ENCODE results near the gene FIGLA. TPM values are rescaled to one million over a fixed set of nuclear protein-coding genes. Genes with fewer than 3 reads are reported as not detected.
"Not testable (repeated sequence)": the region's sequence is repeated elsewhere in the genome, so short reads cannot be mapped to it uniquely, and the experiment has no call there.

FIGLA gene
- total RNA-seq, 1 donor from 2014 or later: not detected

DNA sequence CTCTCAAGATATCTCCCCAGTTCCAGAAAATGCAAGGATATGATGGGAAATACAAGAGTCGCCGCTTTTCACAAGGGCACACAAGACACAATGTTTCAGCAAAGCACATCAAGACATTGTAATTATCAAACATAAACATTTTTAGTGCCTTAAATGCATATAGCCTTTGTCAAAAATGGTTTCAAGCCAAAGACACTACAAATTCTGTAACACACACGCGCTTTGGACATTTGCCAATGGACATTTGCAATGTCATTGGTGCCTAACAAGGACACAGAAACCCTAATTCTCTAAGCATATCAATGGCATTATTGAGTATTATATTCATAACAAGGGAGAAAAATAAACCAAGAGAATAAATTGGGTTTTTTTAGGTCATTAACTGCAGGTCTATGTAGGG is 38.6 kb downstream of the FIGLA start:
- intact Hi-C loops (cut with DNase I): no loop called here
- no peak for DNase-seq (ENCODE audit: low spot score)

DNA sequence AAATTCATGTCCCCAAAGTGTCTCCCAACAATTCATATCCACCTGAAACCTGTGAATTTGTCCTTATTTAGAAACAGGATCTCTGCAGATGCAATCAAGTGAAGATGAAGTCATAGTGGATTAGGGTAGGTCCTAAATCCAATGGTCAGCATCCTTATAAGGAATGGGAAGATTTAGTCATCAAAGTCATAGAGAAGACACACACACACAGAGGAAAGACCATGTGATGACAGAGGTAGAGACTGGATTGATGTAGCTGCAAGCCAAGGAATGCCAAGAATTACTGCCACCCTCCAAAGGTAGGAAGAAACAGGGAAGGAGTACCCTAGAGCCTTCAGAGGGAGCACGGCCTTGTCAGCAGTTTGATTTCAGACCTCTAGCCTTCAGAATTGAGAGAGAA is 40.1 kb downstream of the FIGLA start:
- DNase-seq (ENCODE audit: low spot score): no peak
- intact Hi-C loops (cut with DNase I): no loop called here

DNA sequence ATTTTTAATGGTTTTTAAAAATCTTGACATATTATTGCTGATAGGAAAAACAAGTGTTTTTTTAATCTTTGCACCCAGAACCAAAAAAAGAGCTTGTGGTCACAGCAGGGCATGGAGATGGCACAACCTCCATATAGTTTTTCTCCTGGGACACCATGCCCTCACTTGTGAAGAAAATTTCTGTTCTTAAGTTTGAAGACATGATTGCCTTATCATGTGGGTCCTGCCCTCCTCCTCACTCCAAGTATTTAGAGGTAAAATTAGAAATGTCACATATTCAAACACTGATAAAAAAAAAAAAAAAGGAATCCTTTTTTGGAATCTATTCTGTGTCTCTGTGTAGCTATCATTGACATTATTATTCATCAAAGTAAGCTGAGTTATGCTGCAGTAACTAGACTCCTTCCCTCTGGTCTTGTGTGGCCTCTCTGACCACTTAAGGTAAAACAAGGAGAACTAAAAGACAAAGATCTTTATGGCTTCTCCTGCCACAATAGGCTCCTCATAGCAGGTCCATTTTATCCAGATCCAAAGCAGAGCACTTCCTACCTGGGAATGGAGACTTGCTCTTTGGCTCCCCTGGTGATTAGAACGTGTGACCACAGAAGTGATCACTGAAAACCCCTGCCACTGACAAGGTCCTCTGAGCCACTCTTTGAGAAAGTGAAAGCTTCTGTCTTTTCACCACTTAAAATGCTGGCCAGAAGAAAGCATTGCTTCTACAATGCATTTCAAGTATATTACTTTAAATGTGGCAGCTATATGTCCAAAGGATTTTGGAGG is 42.2 kb downstream of the FIGLA start:
- DNase-seq (ENCODE audit: low spot score): no peak
- intact Hi-C loops (cut with DNase I): no loop called here

DNA sequence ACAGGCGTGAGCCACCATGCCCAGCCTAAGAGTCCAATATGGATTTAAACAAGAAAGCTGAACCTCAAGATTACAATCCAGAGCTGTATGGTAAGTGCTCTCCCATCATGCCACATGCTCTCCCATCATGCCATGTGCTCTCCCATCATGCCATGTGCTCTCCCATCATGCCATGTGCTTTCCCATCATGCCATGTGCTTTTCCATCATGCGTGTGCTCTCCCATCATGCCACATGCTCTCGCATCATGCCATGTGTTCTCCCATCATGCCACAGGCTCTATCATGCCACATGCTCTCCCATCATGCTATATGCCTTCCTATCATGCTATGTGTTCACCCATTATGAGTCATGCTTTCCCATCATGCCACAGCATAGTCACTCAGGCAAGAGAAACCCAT is 43.2 kb downstream of the FIGLA start:
- intact Hi-C loops (cut with DNase I): no loop called here
- DNase-seq (ENCODE audit: low spot score): no peak

DNA sequence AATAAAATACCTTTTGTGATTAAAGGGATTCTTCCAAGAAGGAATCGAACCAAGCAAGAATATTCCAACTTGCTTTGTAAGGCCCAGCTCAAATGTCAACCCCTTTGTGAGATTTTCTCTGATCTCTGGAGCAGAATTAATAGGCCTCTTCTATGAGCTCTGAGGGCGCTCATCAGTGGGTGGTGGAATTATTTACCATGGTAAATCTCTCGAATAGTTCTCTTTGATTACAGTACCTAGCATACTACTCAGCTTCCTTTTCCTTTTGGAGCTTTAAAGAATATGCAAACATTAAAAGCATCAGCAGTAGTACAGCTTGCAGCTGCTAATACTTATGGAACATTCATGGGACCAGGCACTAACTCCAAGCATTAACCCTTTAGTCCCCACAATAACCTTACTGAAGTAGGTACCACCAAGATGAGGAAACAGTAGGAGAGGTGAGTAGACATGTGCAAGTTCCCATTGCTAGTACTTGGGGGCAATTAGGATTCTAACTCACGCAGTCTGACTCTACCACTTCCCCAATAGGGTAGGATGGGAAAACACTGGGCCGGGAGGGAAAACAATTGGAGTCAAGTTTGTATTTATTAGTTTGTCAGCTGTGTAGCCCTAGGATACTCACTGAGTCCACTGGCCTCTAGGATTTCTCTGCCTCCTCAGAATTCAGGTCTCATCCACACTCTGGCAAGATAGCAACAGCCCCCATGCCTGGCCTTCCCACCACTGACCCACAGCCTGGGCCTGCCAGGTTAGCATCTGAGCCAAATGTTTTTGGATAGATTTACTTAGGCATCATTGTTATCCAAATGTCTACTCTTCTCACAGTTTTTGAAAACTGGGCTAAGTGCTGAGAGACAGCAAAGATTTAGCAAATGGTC is 44.1 kb downstream of the FIGLA start:
- no peak for DNase-seq (ENCODE audit: low spot score)
- intact Hi-C loops (cut with DNase I): no loop called here

DNA sequence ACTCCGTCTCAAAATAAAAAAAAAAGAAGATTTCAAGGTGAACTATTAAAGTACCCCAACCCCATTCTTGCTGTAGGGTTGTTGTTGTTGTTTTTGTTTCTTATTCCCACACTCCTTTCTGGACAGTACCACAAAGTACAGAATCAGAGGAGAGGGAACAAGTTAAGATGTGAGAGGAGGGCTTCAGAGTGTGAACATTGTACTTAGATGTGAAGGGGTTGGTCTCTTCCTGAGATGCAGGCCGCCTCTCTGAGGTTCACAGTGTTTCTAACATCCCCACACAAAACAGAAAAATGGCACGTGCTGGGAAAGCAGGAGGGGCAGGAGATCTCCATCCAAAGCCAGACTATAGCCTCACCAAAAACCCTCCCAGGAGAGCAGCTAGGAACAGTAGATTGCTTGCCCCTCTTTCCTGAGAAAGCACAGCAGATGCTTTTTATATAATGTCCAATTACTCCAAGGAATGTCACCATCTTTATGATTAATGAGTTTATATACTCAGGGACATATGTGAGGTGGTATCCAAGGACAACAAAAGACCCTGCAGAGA is 45.1 kb downstream of the FIGLA start:
- intact Hi-C loops (cut with DNase I): no loop called here
- no peak for DNase-seq (ENCODE audit: low spot score)

DNA sequence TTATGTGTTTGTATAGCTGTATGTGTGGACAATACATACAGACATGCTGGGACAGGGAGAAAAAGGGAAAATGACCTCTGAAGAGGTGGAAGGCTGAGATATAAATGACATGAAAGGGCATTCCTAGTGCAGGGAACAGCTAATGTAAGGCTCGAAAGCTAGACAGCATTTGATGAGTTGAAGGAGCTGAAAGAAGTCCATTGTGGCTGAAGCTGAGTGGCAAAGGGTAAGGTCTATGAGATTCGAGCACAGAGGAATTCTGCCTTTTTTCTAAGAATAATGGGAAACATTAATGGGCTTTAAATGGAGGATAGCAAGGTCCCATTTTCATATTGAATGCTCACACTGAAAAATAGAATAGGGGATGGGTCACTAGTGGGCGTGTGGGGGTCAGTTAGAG is 46.0 kb downstream of the FIGLA start:
- intact Hi-C loops (cut with DNase I): no loop called here
- no peak for DNase-seq (ENCODE audit: low spot score)

DNA sequence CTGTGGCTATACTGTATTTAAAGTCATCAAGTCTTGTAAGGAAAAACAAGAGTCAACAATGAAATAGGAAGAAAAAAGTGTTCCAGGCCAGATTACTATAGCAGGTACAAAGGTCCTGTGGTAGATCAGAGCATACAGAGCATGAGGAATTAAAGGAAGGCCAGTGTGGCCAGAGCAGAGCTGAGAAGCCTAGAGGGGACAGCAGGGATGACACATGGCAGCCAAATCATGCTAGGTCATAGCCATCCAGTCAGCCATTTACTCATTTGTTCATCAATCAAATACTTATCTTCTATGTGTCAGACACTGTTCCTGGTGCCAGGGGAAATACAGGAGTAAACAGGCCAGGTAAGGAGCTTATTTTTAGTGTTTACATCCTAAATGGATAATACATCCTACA is 46.8 kb downstream of the FIGLA start:
- intact Hi-C loops (cut with DNase I): no loop called here
- no peak for DNase-seq (ENCODE audit: low spot score)

DNA sequence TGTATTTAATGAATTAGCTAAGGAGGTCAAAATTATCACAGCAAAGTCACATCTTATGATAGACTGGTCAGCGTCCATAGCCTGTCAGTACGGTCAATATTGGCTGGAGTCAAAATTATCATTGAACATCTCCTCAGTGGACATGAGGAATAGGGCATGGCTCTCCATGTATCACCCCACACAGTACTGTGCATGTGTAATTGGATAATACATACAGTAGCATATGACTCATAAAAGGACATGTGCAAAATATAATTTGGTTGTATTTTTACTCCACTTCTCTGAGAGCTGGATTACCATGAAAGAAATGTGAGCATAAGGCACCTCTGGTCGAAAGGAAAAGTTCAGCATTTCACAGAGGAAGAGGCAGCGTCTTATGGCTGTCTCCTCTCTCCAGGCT is 47.4 kb downstream of the FIGLA start:
- intact Hi-C loops (cut with DNase I): no loop called here
- DNase-seq (ENCODE audit: low spot score): no peak

DNA sequence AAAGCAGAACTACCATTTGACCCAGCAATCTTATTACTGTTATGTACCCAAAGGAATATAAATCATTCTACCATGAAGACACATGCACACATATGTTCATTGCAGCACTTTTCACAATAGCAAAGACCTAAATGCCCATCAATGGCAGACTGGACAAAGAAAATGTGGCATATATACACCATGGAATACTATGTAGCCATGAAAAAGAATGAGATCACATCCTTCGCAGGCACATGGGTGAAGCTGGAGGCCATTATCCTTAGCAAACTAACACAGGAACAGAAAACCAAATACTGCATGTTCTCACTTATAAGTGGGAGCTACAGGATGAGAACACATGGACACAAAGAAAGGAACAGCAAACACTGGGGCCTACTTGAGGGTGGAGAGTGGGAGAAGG is 51.0 kb downstream of the FIGLA start:
- DNase-seq (ENCODE audit: low spot score); intact Hi-C loops (cut with DNase I): not testable (repeated sequence)

DNA sequence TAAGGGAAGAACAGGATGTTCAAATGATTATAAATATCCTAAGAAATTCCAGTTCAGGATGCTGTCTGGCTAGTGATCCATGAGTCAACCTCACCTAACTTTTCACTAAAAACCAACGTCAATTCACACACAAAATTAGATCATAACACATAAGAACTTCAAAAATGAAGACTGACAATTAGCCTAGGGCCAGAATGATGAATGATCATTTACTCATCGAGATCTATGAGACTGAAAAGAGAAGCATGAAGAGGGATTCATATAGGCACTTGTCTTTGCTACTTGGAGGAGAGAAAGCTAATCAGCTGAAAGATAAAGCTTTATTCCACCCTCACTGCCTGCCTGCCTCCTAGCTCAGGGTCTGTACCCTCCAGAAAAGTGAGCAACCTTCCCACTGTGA is 52.3 kb downstream of the FIGLA start:
- DNase-seq (ENCODE audit: low spot score): no peak
- intact Hi-C loops (cut with DNase I): no loop called here

DNA sequence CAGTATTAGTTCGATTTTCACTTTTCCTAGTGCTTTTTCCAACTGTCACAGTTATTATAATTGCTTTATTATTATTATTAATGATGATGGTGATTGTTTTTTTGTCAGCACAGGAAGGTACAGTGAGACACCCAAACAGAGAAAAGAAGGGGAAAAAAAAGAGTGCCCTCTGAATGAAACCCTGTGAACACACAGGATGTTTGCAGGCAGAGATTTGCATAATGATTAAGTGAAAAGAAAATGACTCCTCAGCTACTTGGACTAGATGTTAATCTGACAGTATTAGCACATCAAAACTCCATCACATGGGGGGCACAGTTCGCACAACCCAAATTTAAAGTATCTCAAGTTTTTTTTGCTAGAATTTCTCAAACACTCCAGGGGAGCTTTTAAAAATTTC is 55.4 kb downstream of the FIGLA start:
- intact Hi-C loops (cut with DNase I): no loop called here
- DNase-seq (ENCODE audit: low spot score): no peak

DNA sequence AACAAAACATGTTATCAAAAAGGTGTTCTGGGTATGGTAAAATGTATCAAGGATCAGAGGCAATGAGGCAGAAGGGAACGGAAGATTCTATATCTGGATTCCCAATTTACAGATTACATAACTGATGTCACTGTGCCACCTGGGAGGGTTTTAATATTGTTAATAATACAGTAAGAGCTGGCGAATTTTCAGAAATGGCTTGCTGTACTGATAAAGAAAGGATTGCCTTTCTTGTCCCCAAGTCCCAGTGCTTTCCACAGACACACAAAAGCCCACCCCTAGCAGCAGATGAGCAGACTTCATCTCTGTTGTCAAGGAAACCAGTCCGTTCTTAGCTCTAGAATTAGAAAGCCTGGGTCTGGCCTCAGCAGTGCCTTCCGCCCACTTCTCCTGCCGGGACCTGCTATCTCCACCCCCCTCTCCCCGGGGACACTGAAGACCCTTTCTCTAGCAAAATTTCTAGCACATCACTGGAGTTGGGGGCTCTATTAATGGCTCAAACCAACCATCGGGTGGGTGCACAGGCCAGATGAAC is 56.7 kb downstream of the FIGLA start:
- no peak for DNase-seq (ENCODE audit: low spot score)
- intact Hi-C loops (cut with DNase I): no loop called here

DNA sequence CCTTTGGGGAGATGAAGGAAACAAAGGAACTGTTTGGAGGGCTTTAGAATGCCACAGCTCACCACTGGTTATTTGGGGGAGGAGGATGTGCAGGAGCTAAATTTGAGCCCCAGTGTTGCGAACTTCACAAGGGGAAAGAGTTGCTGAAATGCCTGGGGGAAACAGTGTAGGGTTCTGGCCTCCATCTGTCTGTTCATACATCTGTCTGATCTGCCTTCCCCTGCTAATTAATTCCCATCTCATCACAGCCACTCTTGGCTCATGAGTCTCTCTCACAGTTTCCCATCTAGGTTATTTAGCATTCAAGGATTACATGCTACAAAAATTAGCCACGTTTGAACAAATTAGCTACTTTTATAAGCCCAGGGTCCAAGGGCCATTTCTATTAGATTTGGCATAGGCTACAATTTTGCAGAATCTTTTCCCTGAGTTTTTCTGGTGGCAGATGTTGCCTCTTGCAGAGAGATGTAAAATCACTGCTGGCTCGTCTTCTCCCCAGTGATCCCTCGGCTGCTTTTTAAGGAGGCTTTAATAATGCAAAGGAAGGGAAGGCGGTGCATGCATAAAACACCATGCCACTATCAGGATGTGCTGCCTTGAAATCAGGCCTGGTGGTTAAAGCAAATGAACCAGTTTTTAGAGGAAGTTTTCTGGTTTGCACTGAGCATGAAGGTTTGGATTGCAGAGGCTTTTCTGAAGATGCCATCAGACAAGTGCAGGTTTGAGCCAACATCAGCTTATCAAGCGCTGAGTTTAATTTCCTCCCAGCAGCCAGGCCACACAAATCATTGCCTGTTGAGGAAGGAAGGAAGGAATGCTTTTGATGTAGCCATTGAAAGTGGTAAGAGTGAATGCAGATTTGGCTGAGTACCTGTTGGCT is 57.4 kb downstream of the FIGLA start:
- intact Hi-C loops (cut with DNase I): no loop called here
- no peak for DNase-seq (ENCODE audit: low spot score)

DNA sequence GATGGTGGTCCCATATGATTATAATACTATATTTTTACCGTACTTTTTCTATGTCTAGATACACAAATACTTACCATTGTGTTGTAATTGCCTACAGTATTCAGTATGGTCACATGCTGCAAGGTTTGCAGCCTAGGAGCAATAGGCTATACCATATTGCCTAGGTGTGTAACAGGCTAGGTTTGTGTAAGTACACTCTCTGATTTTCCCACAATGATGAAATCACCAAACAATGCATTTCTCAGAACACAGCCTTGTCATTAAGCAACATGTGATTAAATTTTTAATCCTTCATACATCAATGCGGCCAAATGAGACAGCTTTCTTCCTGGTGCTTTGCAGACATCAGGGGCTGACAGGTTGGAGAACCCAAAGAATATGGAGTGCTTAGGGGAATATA is 59.7 kb downstream of the FIGLA start:
- intact Hi-C loops (cut with DNase I): no loop called here
- DNase-seq (ENCODE audit: low spot score): no peak

DNA sequence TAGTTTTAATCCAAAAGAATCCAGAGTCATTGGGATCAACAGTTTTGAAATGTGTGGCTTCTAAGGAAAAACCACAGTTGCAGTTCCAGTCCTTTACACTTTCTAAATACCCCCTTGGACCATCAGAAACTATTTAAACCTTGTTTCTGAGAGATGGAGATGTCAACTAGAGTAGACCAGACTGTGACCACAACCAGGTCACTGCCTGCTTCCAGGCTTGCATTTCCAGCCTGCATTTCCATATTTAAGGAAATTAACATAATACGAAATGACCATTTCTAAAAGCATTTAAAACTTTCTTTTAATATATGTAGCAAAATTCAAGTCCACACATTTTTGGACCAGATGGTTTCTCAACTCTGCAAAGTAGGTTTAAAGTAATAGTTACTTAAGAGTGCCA is 60.8 kb downstream of the FIGLA start:
- intact Hi-C loops (cut with DNase I): no loop called here
- no peak for DNase-seq (ENCODE audit: low spot score)

DNA sequence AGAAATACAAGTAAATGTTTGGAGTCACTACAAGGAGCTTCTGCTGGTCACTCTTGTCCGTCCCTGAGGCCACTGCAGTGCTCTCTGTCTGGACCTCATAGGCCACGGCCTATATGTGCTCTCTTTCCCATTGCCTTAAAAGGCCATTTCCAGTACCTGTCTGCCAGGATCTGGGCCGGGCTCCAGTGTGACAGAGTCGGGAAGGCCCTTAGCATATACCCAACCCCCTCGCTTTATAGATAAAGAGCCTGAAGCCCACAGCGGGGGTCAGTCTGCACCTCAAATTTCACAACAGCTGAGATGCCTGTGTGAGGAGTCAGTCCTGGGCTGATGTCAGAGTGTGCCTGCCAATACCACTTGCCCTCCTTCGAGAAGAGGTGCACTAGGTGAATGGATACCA is 62.3 kb downstream of the FIGLA start:
- no peak for DNase-seq (ENCODE audit: low spot score)
- intact Hi-C loops (cut with DNase I): no loop called here

Data from cardiac septum (tissue), 1 donor.